CD4-positive, alpha-beta T cell treated with Interleukin-10 for 1 hour (primary cell): ENCODE results near the gene ZNF593.

Experiments used
- DNase-seq: peaks from one replicate; pipeline ENCODE4 v3.0.0-alpha.2; 2020

Gene ZNF593

GRCh38 chr1:26169669-26170471, at the start of gene ZNF593:
ZNF593 (plus strand) TSS chr1:26169908; CDS start chr1:26169984, 76 bp downstream.
- peak; percentile 91 for DNase-seq

DNA sequence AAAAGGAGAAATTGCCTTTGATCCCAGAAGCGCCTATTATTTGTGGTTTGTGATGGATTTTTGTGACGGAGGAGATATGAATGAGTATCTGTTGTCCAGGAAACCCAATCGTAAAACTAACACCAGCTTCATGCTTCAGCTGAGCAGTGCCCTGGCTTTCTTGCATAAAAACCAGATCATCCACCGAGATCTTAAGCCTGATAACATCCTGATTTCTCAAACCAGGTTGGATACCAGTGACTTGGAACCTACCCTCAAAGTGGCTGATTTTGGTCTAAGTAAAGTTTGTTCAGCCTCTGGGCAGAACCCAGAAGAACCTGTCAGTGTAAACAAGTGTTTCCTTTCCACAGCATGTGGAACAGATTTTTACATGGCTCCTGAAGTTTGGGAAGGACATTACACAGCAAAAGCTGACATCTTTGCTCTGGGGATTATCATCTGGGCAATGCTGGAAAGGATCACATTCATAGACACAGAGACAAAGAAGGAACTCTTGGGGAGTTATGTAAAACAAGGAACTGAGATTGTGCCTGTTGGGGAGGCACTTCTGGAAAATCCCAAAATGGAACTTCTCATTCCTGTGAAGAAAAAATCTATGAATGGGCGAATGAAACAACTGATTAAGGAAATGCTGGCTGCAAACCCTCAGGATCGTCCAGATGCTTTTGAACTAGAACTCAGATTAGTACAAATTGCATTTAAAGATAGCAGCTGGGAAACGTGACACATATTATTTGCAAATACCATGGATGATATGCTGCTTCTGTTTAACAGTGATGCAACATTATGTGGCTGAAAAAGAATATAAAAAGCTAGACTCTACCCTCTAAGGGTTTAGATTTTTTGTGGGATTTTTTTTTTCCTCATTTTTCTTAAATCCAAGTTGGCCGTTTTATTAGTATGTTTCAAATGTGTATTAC, 47.6 kb upstream of the ZNF593 start:
- no peak for DNase-seq

DNA sequence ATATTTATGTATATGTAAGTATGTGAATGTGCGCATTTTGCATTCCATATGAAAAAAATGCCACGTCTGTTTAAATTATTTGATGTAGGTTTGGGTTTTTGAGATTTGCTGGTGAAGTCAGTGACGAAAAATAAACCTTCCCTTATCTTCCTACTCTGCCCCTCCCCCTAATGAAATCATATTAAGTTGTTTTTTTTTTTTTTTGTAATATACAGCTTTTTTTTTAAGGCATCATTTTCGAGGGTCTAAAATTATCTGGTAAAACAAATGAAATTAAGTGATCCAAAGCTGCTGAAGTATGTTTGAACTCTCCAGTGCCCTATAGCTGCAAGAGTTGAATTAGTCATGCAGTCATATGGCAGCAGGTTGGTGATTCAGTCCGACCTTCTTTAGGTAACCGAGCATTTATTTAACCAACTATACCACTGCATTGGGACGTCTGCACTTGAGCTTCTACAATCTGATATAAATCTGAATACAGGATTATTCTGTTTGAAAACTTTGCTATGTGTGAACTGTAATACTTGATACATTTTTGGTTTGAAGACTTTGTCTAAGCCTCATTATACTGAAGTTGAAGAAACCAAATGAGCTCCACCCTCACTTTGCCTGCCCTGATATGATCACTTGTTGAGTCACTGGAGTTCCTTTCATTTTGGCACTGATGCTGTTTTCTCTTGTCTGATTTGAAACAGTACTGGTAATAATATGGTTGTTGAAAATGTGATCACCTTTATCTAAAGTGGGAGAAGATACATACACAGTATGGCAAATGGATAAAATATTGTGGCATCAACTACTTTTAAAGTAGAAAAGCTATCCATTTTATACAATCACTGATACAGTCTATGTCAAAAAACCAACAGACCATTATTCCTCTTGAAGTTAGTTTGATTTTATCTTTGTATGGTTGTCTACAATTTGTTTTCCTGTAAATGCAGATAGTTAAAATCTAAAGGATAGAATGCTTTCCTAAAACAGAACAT, 46.4 kb upstream of the ZNF593 start:
- DNase-seq: peak; percentile 38

GRCh38 chr1:26124418-26125331, 45.0 kb upstream of the ZNF593 start:
- DNase-seq: no peak

- no peak for DNase-seq
Measured at GRCh38 chr1:26125382-26125781, 44.3 kb upstream of the ZNF593 start.

- DNase-seq: no peak
Measured at GRCh38 chr1:26125946-26126320, 43.8 kb upstream of the ZNF593 start.

GRCh38 chr1:26126321-26127084, 43.2 kb upstream of the ZNF593 start:
- peak; percentile 88 for DNase-seq

GRCh38 chr1:26127235-26128163, 42.2 kb upstream of the ZNF593 start:
- peak; percentile 16 for DNase-seq

DNA sequence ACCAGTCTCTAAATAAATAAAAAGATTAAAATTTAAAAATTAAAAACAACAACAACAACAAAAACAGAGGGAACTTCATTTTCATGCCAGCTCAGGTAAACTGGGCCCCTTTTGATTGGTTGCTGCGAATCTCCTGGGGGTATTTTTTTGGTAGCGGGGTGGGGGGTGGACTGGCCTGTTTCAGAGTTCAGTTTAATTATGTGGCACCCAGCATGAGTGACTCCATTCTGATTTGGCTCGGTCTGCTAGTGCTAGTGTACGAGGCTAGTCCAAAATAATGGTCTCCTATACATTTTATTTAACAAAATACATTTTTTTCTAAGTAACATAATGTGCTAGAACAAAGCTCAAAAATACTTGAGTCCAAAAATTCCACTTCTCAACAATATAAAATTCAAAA, 39.9 kb upstream of the ZNF593 start:
- DNase-seq: no peak

- no peak for DNase-seq
Measured at GRCh38 chr1:26130695-26131094, 39.0 kb upstream of the ZNF593 start.

GRCh38 chr1:26132128-26132833, 37.4 kb upstream of the ZNF593 start:
- DNase-seq: no peak

- DNase-seq: no peak
Measured at GRCh38 chr1:26132834-26133167, 36.9 kb upstream of the ZNF593 start.

DNA sequence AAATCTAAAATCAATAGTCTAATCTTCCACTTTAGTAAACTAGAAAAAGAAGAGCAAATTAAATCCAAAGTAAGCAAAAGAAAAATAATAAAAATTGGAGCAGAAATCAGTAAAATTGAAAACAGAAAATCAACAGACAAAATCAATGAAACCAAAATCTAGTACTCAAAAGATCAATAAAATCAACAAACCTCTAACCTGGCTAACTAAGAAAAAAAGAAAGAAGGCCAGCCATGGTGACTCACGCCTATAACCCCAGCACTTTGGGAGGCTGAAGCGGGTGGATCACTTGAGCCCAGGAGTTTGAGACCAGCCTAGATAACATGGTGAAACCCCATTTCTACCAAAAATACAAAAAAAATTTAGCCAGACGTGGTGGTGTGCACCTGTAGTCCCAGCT, 35.2 kb upstream of the ZNF593 start:
- no peak for DNase-seq

GRCh38 chr1:26138974-26139558, 30.6 kb upstream of the ZNF593 start:
- DNase-seq: no peak

- DNase-seq: no peak
Measured at GRCh38 chr1:26142159-26142558, 27.5 kb upstream of the ZNF593 start.

- DNase-seq: peak; percentile 79
Measured at GRCh38 chr1:26145041-26145959, 24.4 kb upstream of the ZNF593 start.

DNA sequence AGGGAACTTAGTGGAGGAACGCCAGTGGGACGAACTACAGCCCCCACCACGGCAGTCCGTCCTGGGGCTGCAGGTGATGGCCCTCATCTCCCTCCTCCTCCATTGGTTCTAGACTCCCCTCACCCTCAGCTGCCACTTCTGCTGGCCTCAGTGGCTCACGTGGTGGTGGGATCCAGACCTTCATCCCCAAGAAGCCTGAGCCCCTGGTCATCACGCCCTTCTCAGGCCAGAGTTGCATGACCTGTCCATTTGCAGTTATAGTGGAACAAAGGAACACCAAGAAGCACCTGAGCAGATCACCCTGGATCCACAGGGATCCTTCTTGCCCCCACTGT, 23.8 kb upstream of the ZNF593 start:
- DNase-seq: no peak

DNA sequence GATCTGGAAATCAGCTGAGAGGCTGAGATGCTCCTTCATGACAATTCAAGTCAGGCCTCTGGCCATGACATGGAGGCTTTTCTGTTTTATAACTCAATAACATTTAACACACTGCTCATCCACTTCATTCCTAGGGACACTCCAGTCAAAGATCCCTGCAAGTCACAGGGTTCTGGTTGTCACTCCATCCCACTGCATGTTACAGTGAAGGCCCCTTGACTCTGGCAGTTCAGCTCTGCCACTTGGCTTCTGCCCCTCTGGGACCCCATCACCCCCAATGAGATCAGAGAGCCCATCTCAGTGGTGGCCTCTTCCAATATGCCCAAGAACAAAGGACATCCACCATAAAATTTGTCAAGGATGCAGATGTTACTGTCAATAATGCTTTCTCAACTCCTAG, 20.8 kb upstream of the ZNF593 start:
- DNase-seq: no peak
